ENCODE results near the gene HOOK2. TPM values are rescaled to one million over a fixed set of nuclear protein-coding genes. Genes with fewer than 3 reads are reported as not detected.

HOOK2 gene
- total and polyA plus RNA-seq, 2 of the 8 experiments (the other 6 are each of a cell fraction or from before 2014, with no cell fraction given), result 23.8 to 63.2 TPM

- TF ChIP-seq HDAC6 (IDR thresholded peaks at IDR 0.05; ENCODE audit: low read depth, low read length), result no peak
- TF ChIP-seq BRCA1 (IDR thresholded peaks at IDR 0.05; ENCODE audit: low read depth, low read length), result no peak
- 0 out of 2 replicates have a peak, but pooled peaks have one; percentile 65 for TF ChIP-seq TCF12 (IDR thresholded peaks at IDR 0.05; ENCODE audit: low read depth, low read length)
- peak; percentile 52 to 63 for TF ChIP-seq RAD21 (IDR thresholded peaks at IDR 0.05 in 1 of 2, conservative IDR thresholded peaks at IDR 0.05 in 1 of 2; ENCODE audit: low read depth in 2 of 2, low read length in 2 of 2)
- no peak for TF ChIP-seq RXRA (IDR thresholded peaks at IDR 0.05; ENCODE audit: insufficient read depth, low read depth, low read length)
- 0 out of 2 replicates have a peak, but pooled peaks have one; percentile 30 for TF ChIP-seq CHD2 (IDR thresholded peaks at IDR 0.05; ENCODE audit: low read length)
- peak; percentile 47 for TF ChIP-seq KDM4A (IDR thresholded peaks at IDR 0.05; ENCODE audit: low read depth, low read length, severe bottlenecking)
- TF ChIP-seq BACH1 (IDR thresholded peaks at IDR 0.05; ENCODE audit: low read length), result no peak
- TF ChIP-seq BCL11A (IDR thresholded peaks at IDR 0.05; ENCODE audit: low read depth in 2 of 2, low read length in 2 of 2), result no peak
- TF ChIP-seq SP4 (IDR thresholded peaks at IDR 0.05; ENCODE audit: low read length), result no peak
- no peak for TF ChIP-seq SIX5 (IDR thresholded peaks at IDR 0.05; ENCODE audit: low read depth, low read length)
- no peak for TF ChIP-seq GTF2F1 (IDR thresholded peaks at IDR 0.05; ENCODE audit: borderline replicate concordance, low read depth, low read length)
- no peak for TF ChIP-seq FOSL1 (IDR thresholded peaks at IDR 0.05; ENCODE audit: insufficient read depth, low read depth, low read length)
- peak; percentile 90 to 94 (median 91) for TF ChIP-seq CTCF (IDR thresholded peaks at IDR 0.05; ENCODE audit: control extremely low read depth in 1 of 3, insufficient read depth in 1 of 3, low read depth in 1 of 3, low read length in 3 of 3)
- TF ChIP-seq SP2 (IDR thresholded peaks at IDR 0.05; ENCODE audit: low read length), result no peak
- no peak; the same call in 1 of the 2 replicates for TF ChIP-seq POLR2AphosphoS5 (IDR thresholded peaks at IDR 0.05; ENCODE audit: low read depth, low read length)
Observed at GRCh38 chr19:12757544-12758274, 17.6 kb downstream of the HOOK2 start (continued).
